Fibroblast of mammary gland (primary cell): ENCODE data around the gene COL6A5.
"Not testable (repeated sequence)": the region's sequence is repeated elsewhere in the genome, so short reads cannot be mapped to it uniquely, and the experiment has no call there.

Experiments
- DNase-seq: peaks from one replicate; pipeline ENCODE4 v3.0.0-alpha.2; 2010; ENCODE audit warnings: low read depth
- H3K4me3 ChIP-seq: 2 replicates; pipeline ENCODE4 v1.5.1; 2011; ENCODE audit warnings: low read depth, mild to moderate bottlenecking, low read length, moderate library complexity; ENCODE audit not compliant: control insufficient read depth
- TF ChIP-seq, protein P1 (sequence below): conservative IDR thresholded peaks from 2 replicates; pipeline ENCODE4 v1.5.1; 2011; ENCODE audit warnings: low read depth, low read length, inconsistent platforms; ENCODE audit not compliant: control insufficient read depth, insufficient read depth

Gene COL6A5

DNA sequence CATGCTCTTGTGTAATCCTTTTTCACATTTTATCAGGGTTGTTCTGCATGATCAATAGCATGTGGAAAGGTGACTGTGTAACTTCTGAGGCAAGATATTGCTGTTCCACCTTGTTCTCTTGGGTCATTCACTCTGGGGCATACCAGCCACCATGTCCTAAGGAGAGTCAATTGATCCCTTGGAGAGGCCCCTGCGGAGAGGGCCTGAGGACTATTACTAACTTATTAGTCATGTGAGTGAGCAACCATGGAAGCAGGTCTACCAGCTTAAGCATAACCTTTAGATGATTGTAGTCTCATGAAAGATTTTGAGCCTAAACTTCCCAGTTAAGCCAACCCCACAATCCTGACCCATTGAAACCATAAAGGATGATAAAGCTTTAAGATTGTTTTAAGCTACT is 22.0 kb upstream of the COL6A5 start:
- DNase-seq = no peak
- no peak overlapping the region for H3K4me3 ChIP-seq
- TF ChIP-seq, protein P1, sequence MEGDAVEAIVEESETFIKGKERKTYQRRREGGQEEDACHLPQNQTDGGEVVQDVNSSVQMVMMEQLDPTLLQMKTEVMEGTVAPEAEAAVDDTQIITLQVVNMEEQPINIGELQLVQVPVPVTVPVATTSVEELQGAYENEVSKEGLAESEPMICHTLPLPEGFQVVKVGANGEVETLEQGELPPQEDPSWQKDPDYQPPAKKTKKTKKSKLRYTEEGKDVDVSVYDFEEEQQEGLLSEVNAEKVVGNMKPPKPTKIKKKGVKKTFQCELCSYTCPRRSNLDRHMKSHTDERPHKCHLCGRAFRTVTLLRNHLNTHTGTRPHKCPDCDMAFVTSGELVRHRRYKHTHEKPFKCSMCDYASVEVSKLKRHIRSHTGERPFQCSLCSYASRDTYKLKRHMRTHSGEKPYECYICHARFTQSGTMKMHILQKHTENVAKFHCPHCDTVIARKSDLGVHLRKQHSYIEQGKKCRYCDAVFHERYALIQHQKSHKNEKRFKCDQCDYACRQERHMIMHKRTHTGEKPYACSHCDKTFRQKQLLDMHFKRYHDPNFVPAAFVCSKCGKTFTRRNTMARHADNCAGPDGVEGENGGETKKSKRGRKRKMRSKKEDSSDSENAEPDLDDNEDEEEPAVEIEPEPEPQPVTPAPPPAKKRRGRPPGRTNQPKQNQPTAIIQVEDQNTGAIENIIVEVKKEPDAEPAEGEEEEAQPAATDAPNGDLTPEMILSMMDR = no peak

DNA sequence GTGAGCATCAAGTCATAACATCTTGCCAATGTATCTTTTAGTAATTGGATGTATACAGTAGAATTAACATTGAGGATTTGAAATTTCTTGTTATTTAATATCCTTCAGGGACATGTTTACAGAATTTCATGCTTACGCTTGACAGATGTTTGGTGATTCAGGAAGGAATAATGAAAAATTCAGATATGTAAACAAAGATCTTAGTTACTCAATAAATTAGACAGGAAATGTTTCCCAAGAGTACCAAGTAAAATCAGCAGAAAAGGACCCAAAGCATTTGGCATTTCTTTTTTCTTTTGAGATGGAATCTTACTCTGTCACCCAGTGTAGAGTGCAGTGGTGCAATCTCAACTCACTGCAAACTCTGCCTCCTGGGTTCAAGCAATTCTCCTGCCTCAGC is 4.7 kb upstream of the COL6A5 start:
- TF ChIP-seq, protein P1 = no peak
- peak; percentile 30 for DNase-seq
- no peak overlapping the region for H3K4me3 ChIP-seq

DNA sequence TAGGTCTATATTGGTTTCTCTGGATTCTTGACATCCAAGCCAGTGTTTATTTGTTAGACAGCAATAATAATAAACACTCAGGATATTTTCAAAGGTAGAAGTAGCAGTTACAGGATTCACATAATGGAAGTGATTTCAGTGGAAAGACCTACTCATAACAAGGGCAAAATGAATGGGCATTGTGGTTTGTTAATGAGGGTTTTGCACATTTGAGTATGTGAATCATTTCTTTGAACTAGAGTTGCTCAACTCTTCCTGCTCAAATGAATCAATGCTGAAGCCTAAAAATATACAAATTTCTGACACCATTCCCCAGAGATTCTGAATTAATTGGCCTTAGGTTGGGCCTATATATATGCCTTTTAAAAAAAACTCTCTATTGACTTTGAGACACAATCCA is 4.1 kb upstream of the COL6A5 start:
- TF ChIP-seq, protein P1 = no peak
- peak; percentile 57 for DNase-seq
- no peak overlapping the region for H3K4me3 ChIP-seq

DNA sequence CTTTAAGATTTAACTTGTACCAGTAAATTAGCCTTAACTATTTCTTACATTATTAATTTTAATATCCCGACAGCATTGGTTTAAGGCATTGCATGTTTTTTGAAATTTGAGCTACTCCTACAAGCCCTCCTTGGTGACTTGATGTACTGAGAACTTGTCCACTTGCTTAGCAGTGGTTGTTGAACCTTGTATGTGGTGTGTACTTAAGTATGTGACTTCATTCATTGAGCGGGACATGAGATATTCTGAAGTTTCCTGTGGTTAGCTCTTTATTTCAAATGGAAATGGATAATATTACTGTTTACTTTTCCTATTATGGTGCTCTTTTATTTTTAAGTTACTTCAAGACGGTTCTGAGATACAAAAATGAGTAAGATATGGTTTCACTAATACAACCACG is 3.6 kb upstream of the COL6A5 start:
- no peak overlapping the region for H3K4me3 ChIP-seq
- DNase-seq = no peak
- TF ChIP-seq, protein P1 = no peak

DNA sequence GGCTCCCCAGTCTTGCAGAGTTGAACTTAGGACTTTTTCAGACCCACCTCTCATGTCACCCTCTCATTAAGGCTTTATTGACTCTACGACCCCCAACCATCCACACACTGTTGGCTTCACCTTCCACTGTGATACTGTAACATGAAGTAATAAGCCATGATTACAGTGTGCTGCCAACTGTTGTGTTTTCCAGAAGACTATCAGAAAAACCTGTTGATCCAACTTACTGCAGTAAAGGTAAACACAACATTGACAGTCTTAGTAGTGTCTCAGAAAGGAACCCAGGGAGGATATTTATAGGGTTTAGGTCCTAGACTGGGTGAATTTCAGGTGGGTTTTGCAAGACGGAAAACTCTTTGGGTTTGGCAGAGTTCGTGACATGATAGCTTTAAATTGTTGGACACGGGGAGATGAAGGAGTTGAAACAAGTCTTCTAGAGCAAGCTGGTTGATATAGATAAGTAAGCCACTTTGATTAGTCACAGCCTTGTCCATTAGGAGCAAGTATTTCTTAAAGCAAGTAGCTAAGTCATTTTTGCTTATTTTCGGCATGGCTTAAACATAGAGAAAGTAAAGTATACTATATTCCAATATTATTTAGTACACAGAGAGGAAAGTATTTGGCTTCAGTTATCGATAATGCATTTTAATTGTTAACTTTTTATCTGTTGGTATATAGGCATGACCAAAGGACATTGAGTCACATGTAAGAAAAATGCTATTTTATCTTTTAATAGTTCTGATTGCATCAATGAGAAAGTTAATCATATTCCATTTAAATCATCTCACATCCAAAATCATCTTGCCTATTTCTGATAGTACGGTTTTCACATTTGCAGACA is 2.4 kb upstream of the COL6A5 start:
- no peak for DNase-seq
- no peak overlapping the region for H3K4me3 ChIP-seq
- TF ChIP-seq, protein P1 = no peak

DNA sequence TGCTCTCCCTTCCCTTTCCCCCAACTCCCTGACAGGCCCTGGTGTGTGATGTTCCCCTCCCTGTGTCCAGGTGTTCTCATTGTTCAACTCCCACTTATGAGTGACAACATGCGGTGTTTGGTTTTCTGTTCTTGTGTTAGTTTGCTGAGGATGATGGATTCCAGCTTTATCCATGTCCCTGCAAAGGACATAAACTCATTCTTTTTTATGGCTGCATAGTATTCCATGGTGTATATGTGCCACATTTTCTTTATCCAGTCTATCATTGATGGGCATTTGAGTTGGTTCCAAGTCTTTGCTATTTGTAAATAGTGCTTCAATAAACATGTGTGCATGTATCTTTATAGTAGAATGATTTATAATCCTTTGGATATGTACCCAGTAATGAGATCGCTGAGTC is 2.8 kb downstream of the COL6A5 start:
- not testable (repeated sequence) for DNase-seq

DNA sequence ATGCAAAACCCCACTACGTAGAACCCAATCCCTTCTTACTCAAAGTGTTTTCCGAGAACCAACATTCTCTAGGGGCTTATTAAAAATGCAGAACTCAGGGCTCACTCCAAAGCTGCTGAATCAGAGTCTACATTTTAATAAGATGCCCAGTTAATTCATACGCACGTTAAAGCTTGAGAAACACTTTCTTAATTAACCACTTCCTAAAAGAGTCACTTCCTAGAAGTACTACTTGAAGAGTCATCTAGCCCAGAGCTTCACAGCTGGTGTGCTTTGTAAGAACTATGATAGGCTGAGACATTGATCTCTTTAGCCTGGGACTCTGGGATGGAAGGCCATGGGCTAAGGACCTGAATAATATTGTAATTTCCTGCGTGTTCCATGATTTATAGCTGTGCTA is 9.0 kb downstream of the COL6A5 start:
- H3K4me3 ChIP-seq = no peak overlapping the region
- TF ChIP-seq, protein P1 = no peak
- peak; percentile 61 for DNase-seq

More for the DNA sequence above, 2.8 kb downstream of the COL6A5 start:
- H3K4me3 ChIP-seq = not testable (repeated sequence)
